Thymus (tissue), 14 donors: ENCODE measurements around the gene TMEM134. TPM values are rescaled to one million over a fixed set of nuclear protein-coding genes. Genes with fewer than 3 reads are reported as not detected.
A peak's percentile ranks its signal among the peaks of the same experiment; 100 is the strongest.
"Not testable (repeated sequence)": the region's sequence is repeated elsewhere in the genome, so short reads cannot be mapped to it uniquely, and the experiment has no call there.

Experiments used
- DNase-seq, 9 donors: peaks; one replicate each; pipeline ENCODE4 v3.0.0-alpha.2; 2013; ENCODE audit warnings: low spot score in 9 of 9, low read depth in 6 of 9, missing footprints in 1 of 9
- H3K27ac ChIP-seq, 2 donors: one replicate each; pipeline ENCODE4 v1.5.1; 2013; ENCODE audit warnings: control low read depth in 1 of 2, low read depth in 1 of 2, low read length in 1 of 2, mild to moderate bottlenecking in 1 of 2, moderate library complexity in 1 of 2
- H3K27me3 ChIP-seq, 2 donors: one replicate each; pipeline ENCODE4 v1.5.1; 2013; ENCODE audit warnings: low read length in 1 of 2; ENCODE audit not compliant: control insufficient read depth in 2 of 2, insufficient read depth in 1 of 2
- H3K36me3 ChIP-seq, 2 donors: one replicate each; pipeline ENCODE4 v1.5.1; 2013; ENCODE audit warnings: low read length in 1 of 2, mild to moderate bottlenecking in 1 of 2, moderate library complexity in 1 of 2; ENCODE audit not compliant: control insufficient read depth in 2 of 2, insufficient read depth in 2 of 2
- H3K4me1 ChIP-seq, 2 donors: one replicate each; pipeline ENCODE4 v1.5.1; 2013; ENCODE audit warnings: low read length in 2 of 2; ENCODE audit not compliant: control insufficient read depth in 2 of 2, insufficient read depth in 2 of 2
- H3K4me3 ChIP-seq, 2 donors: one replicate each; pipeline ENCODE4 v1.5.1; 2013; ENCODE audit warnings: low read length in 2 of 2, control low read depth in 1 of 2, mild to moderate bottlenecking in 1 of 2
- H3K9me3 ChIP-seq, 2 donors: one replicate each; pipeline ENCODE4 v1.5.1; 2013; ENCODE audit warnings: low read length in 1 of 2, mild to moderate bottlenecking in 1 of 2; ENCODE audit not compliant: control insufficient read depth in 2 of 2, insufficient read depth in 1 of 2
- WGBS: extraction: QIAGEN DNeasy Blood & Tissue Kit; methylation state at CpG from one replicate; pipeline ENCODE4 v1.1.7; 2013; 5-methylcytosine and 5-hydroxymethylcytosine counted together
- long read RNA-seq, 10 donors: transcript quantifications; one replicate each; lab custom pipeline, GENCODE V29; 2026
- polyA plus RNA-seq: library from polyadenylated mRNA; stranded (reverse); fragments of 200-250 nt; gene quantifications from one replicate; pipeline ENCODE4 v1.2.3, GENCODE V29; 2013
- total RNA-seq: library from RNA; stranded (reverse); fragments of 120-200 nt; gene quantifications from one replicate; pipeline ENCODE4 v1.2.4, GENCODE V29; 2013
- donor health status: healthy.

TMEM134 gene, protein sequence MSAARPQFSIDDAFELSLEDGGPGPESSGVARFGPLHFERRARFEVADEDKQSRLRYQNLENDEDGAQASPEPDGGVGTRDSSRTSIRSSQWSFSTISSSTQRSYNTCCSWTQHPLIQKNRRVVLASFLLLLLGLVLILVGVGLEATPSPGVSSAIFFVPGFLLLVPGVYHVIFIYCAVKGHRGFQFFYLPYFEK
- total RNA-seq: 17.3 TPM
- polyA plus RNA-seq: 96.3 TPM
- long read RNA-seq, donor 1, partial matches to known transcripts: 0 of 2 reads
- long read RNA-seq, donor 1, other reads (novel, unspliced or antisense): 0 of 2 reads
- long read RNA-seq, donor 2: 0 reads
- long read RNA-seq, donor 3, transcript TMEM134-201 (7 exons, 3,534 nt): major isoform, 16 of 35 reads
- long read RNA-seq, donor 3, transcript TMEM134-205 (3 exons, 565 nt): minor isoform, 6 of 35 reads
- long read RNA-seq, donor 3, partial matches to known transcripts: 7 of 35 reads
- long read RNA-seq, donor 3, other reads (novel, unspliced or antisense): 0 of 35 reads
- long read RNA-seq, donor 4, transcript TMEM134-201 (7 exons, 3,534 nt): major isoform, 5 of 138 reads
- long read RNA-seq, donor 4, partial matches to known transcripts: 132 of 138 reads
- long read RNA-seq, donor 4, other reads (novel, unspliced or antisense): 0 of 138 reads
- long read RNA-seq, donor 5, transcript TMEM134-201 (7 exons, 3,534 nt): major isoform, 19 of 316 reads
- long read RNA-seq, donor 5, transcript TMEM134-205 (3 exons, 565 nt): minor isoform, 7 of 316 reads
- long read RNA-seq, donor 5, partial matches to known transcripts: 269 of 316 reads
- long read RNA-seq, donor 5, other reads (novel, unspliced or antisense): 15 of 316 reads
- long read RNA-seq, donor 6, transcript TMEM134-201 (7 exons, 3,534 nt): major isoform, 5 of 10 reads
- long read RNA-seq, donor 6, partial matches to known transcripts: 0 of 10 reads
- long read RNA-seq, donor 6, other reads (novel, unspliced or antisense): 0 of 10 reads
- long read RNA-seq, donor 7, partial matches to known transcripts: 0 of 7 reads
- long read RNA-seq, donor 7, other reads (novel, unspliced or antisense): 0 of 7 reads
- long read RNA-seq, donor 8, transcript TMEM134-201 (7 exons, 3,534 nt): major isoform, 6 of 43 reads
- long read RNA-seq, donor 8, partial matches to known transcripts: 7 of 43 reads
- long read RNA-seq, donor 8, other reads (novel, unspliced or antisense): 28 of 43 reads
- long read RNA-seq, donor 9, transcript TMEM134-201 (7 exons, 3,534 nt): major isoform, 6 of 10 reads
- long read RNA-seq, donor 9, partial matches to known transcripts: 0 of 10 reads
- long read RNA-seq, donor 9, other reads (novel, unspliced or antisense): 0 of 10 reads
- long read RNA-seq, donor 10, transcript TMEM134-201 (7 exons, 3,534 nt): major isoform, 10 of 16 reads
- long read RNA-seq, donor 10, partial matches to known transcripts: 0 of 16 reads
- long read RNA-seq, donor 10, other reads (novel, unspliced or antisense): 0 of 16 reads

DNA sequence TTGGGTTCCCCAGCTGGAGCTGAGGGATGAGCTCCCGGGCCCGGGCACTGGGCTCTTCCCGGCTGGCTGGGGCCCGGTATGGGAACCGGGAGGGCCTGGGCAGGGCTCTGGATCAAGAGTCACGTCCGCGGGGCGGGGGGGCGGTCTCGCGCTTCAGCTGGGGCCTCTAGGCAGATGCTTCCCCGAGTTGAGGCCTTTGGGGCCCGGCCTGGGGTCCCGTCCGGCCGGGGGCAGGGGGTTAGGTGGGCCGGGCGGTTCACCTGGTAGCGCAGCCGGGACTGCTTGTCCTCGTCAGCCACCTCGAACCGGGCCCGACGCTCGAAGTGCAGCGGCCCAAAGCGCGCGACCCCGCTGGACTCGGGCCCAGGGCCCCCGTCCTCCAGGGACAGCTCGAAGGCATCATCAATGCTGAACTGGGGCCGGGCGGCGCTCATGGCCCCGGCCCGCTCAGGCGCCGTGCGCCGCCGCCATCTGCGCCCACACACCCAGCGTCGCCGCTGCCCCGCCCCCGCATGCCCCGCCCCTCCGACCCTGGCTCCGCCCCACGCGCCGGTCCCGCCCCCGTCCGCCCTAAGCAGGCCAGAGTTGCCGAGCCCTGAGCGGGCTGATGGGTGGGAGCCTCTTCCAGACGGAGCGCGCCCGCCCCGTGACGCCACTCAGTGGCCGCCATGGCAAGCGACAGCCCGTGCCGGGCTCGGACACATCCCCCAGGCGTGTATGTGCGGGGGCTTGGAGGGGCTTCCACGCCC lies at the start of gene TMEM134:
Gene TMEM134 (minus strand): TSS at position 493 of the 749 bp plus-strand sequence. CDS start 59 bp downstream, at position 434.
- H3K4me3 ChIP-seq: peak within 1 kb of the TSS; percentile 66 to 95
- H3K36me3 ChIP-seq: peaks cover 6 to 7% of the 10 kb centered on the region in 2 donors
- H3K27ac ChIP-seq: peak within 1 kb of the TSS; percentile 80 to 83
- WGBS: under 1% methylated on average over 76 of the region's 76 CpGs
- H3K9me3 ChIP-seq: peaks cover 0 to 7% of the 10 kb centered on the region in 2 donors
- H3K27me3 ChIP-seq: no peaks in the 10 kb centered on the region
- peaks cover 31 to 52% of the 10 kb centered on the region in 2 donors for H3K4me1 ChIP-seq
- DNase-seq: peak in 7 of 9 donors; percentile 75 to 94 (median 86)

DNA sequence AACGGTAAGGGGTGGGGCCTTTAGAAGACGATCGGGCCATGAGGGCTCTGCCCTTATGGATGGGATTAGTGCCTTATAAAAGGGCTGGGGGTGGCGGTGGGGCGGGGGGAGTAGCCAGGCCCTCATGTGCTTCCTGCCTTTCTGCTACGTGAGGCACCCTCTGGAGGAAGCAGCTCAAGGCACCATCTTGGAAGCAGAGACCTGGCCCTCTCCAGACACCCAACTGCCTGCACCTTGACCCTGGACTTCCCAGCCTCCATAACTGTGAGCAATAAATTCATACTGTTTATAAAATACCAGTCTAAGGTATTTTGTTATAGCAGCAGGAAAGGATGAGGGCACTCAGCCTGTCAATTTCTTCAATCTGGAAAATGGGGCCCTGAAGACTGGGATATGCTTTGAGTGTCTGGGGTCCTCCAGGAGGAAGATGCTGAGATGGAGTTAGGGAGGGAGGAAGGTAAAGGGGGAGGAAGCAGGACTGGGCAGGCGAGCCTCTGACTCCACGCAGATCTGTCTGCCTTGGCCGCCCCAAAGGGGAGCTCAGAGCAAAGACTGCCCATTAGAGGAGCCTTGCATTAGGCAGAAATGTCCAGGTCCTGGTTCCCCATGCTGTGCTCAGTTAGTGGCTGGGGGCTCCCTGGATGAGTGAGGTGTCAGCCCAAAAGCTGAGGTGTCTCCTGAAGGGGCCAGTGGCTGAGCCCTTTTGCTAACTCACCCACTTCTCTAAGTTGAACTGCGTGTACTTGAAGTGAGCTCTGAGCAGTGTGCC lies 48.9 kb upstream of the TMEM134 start:
- Histone ChIP-seq H3K27ac (no peak overlapping the region), H3K4me1 (no peaks in the 10 kb centered on the region), H3K36me3 (no peaks in the 10 kb centered on the region), H3K4me3 (no peak overlapping the region), H3K9me3 (no peaks in the 10 kb centered on the region), H3K27me3 (peaks cover 0 to 8% of the 10 kb centered on the region in 2 donors)
- 93% methylated on average over 10 of the region's 10 CpGs for WGBS
- DNase-seq: no peak

DNA sequence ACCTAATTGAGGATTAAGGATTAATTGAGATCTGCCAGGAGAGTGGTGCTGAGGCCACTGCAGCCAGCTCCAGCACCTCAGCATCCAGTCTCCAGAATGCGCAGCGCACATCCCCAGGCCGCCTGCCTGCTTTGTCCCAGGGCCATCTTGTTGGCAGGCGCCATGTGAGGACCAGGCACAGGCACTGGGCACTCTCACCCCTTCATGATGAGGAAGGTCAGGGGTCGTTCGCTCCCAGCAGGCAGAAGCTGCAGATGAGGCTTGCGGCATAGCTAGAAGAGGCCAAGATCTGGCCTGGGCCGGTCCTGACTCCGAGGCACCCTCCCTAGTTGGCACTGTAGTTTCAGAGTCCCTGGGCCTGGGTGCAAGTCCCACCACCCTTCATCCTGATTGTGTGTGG lies 47.8 kb upstream of the TMEM134 start:
- Histone ChIP-seq H3K4me1 (no peaks in the 10 kb centered on the region), H3K4me3 (no peak overlapping the region), H3K36me3 (no peaks in the 10 kb centered on the region), H3K27ac (no peak overlapping the region), H3K27me3 (peaks cover 3 to 16% of the 10 kb centered on the region in 2 donors), H3K9me3 (no peaks in the 10 kb centered on the region)
- 97% methylated on average over 9 of the region's 9 CpGs for WGBS
- DNase-seq: no peak

DNA sequence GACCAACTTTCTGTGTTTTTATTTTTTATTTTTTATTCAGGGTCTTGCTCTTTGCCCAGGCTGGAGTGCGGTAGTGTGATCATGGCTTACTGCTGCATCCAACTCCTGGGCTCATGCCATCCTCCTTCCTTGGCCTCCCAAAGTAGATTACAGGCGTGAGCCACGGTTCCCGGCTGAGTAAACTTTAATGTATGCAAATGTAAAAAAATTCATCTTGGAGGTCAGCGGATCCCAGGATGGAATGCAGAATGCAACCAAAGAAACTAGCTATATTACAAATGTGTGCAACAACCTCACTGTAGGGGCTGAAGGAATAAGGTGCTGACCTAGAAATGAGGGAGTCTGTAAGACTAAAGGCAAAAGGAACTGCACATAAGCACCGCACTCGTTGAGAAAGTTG lies 45.1 kb upstream of the TMEM134 start:
- 92% methylated on average over 7 of the region's 7 CpGs for WGBS
- H3K4me1 ChIP-seq: peaks cover under 1 to 1% of the 10 kb centered on the region in 2 donors
- no peaks in the 10 kb centered on the region for H3K36me3 ChIP-seq
- H3K27ac ChIP-seq: no peak overlapping the region
- peaks cover 5 to 24% of the 10 kb centered on the region in 2 donors for H3K27me3 ChIP-seq
- no peak for DNase-seq
- no peaks in the 10 kb centered on the region for H3K9me3 ChIP-seq
- no peak overlapping the region for H3K4me3 ChIP-seq

DNA sequence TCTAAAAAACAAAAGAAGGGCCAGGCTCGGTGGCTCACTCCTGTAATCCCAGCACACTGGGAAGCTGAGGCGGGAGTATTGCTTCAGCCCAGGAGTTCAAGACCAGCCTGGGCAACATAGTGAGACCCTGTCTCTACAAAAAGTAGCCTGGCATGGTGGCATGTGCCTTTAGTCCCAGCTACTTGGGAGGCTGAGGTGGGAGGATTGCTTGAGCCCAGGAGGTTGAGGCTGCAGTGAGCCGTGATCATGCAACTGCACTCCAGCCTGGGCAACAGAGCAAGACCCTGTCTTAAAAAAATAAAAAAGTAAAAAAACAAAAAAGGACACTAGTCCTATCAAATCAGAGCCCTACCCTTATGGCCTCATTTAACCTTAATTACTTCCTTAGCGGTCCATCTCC lies 42.5 kb upstream of the TMEM134 start:
- H3K4me1 ChIP-seq: peaks cover 16 to 20% of the 10 kb centered on the region in 2 donors
- H3K4me3 ChIP-seq, H3K36me3 ChIP-seq, H3K27ac ChIP-seq, H3K9me3 ChIP-seq, DNase-seq: not testable (repeated sequence)
- WGBS: 94% methylated on average over 4 of the region's 4 CpGs
- H3K27me3 ChIP-seq: peaks cover 5 to 22% of the 10 kb centered on the region in 2 donors

DNA sequence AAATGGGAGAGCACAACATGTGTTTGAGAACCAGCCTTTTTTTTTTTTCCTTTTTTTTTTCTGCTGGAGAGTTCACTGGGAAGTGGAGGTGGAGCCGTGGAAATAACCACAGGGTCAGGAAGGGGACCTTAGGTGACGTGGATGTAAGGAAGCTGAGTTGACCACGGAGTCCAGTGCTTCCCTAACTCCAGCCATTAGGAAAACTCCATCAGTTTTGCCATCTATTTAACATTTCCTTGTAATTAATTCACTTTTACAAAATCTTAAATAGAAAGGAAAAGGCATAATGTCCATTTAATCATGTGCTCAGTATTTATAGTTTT lies 40.9 kb upstream of the TMEM134 start:
- Histone ChIP-seq H3K27me3 (peaks cover 5 to 22% of the 10 kb centered on the region in 2 donors), H3K27ac (no peak overlapping the region), H3K9me3 (no peaks in the 10 kb centered on the region), H3K36me3 (peaks cover 3 to 14% of the 10 kb centered on the region in 2 donors), H3K4me1 (peaks cover 29 to 33% of the 10 kb centered on the region in 2 donors), H3K4me3 (no peak overlapping the region)
- no peak for DNase-seq
- 63% methylated on average over 3 of the region's 3 CpGs for WGBS

DNA sequence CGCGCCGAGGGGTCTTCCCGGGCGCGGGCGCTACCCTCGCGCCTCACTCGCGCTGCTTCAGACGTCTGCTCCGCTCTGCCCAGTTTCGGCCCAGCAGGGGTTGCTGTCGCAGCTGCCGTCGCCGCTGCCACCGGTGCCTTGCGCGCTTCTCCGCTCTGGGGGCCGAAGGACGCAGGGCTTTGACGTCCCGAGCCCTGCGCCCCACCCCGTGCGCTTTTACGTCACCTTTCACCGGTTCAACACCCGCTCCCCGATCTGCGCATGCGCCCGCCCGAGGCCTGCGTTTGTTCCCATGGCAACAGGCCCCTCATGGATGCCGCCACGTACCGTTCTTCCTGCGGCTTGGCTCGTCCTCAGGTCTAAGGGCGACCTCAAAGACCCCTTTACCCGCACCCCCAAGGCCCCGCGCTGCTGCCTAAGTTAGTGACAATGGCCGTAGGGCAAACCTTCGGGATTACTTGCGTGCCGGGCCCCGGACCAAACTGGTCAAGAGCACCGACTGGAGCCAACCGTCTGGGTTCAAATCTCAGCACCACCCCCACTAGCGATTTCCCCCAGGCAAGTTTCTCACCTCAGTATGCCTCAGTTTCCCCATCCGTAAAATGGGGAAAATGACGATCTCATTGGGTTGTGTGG lies 39.6 kb upstream of the TMEM134 start:
- H3K36me3 ChIP-seq: peaks cover 3 to 14% of the 10 kb centered on the region in 2 donors
- peak overlapping the region; percentile 95 to 97 for H3K27ac ChIP-seq
- peak; percentile 92 to 99 (median 96) for DNase-seq
- WGBS: 1% methylated on average over 57 of the region's 57 CpGs
- H3K27me3 ChIP-seq: peaks cover 5 to 30% of the 10 kb centered on the region in 2 donors
- H3K9me3 ChIP-seq: no peaks in the 10 kb centered on the region
- H3K4me3 ChIP-seq: peak overlapping the region; percentile 76 to 97
- H3K4me1 ChIP-seq: peaks cover 35 to 41% of the 10 kb centered on the region in 2 donors
